NCI-H446 (cell line): ENCODE measurements around the gene SENP3.

ENCODE experiments used
- DNase-seq, 2 experiments: peaks; one replicate each; lab custom pipeline; 2025; lab: John Stamatoyannopoulos, UW

The SENP3 gene

GRCh38 chr17:7577327-7578199 is 15.8 kb downstream of the SENP3 start:
- DNase-seq = no peak

DNA sequence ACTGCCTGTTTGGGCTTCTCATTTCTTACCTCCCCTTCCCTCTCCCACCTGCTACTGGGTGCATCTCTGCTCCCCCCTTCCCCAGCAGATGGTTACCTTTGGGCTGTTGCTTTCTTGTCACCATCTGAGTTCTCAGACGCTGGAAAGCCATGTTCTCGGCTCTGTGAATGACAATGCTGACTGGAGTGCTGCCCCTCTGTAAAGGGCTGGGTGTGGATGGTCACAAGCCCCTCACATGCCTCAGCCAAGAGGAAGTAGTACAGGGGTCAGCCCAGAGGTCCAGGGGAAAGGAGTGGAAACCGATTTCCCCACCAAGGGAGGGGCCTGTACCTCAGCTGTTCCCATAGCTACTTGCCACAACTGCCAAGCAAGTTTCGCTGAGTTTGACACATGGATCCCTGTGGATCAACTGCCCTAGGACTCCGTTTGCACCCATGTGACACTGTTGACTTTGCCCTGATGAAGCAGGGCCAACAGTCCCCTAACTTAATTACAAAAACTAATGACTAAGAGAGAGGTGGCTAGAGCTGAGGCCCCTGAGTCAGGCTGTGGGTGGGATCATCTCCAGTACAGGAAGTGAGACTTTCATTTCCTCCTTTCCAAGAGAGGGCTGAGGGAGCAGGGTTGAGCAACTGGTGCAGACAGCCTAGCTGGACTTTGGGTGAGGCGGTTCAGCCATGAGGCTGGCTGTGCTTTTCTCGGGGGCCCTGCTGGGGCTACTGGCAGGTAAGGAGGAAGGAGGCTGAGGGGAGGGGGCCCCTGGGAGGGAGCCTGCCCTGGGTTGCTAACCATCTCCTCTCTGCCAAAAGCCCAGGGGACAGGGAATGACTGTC is 17.5 kb downstream of the SENP3 start, which contains the start of gene CD68:
Gene CD68, plus strand, starts transcription at position 638 of the 833 bp plus-strand sequence. Its CDS starts 40 bp downstream, at position 678.
- DNase-seq = peak in 1 of 2 experiments; percentile 39

DNA sequence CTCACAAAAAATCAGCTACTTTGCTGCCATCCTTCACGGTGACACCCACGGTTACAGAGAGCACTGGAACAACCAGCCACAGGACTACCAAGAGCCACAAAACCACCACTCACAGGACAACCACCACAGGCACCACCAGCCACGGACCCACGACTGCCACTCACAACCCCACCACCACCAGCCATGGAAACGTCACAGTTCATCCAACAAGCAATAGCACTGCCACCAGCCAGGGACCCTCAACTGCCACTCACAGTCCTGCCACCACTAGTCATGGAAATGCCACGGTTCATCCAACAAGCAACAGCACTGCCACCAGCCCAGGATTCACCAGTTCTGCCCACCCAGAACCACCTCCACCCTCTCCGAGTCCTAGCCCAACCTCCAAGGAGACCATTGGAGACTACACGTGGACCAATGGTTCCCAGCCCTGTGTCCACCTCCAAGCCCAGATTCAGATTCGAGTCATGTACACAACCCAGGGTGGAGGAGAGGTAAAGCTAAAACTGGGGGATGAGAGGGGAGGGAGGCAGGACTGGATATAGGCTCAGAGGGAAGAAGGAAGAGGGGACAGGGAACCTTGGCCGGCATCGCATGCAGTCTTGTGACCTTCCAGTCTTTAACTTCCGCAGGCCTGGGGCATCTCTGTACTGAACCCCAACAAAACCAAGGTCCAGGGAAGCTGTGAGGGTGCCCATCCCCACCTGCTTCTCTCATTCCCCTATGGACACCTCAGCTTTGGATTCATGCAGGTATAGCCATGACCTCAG is 18.3 kb downstream of the SENP3 start:
- DNase-seq = no peak

DNA sequence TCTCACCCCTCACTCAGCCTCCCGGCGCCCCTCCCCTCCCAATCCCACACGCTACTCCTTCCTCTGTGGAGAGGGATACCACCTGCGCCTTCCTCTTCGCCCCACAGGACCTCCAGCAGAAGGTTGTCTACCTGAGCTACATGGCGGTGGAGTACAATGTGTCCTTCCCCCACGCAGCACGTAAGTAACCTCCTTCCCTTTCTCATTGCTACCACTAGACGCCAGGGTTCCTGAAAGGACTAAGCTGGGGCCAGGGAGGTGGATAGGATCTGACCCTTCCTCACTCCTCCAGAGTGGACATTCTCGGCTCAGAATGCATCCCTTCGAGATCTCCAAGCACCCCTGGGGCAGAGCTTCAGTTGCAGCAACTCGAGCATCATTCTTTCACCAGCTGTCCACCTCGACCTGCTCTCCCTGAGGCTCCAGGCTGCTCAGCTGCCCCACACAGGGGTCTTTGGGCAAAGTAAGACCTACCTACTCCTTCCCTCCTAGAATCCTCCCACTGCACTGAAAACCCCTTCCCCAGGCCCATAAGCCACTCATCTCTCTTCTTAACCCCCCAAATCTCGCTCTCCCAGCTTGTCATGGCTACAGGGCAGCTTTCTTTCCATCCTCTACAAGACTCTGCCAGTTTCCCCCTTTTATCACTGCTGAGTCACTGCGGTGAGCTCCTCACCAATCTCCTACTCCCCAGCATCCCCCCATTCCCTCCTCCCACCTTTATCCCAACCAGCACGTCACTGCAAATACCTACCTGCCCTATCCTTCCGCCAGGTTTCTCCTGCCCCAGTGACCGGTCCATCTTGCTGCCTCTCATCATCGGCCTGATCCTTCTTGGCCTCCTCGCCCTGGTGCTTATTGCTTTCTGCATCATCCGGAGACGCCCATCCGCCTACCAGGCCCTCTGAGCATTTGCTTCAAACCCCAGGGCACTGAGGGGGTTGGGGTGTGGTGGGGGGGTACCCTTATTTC is 19.2 kb downstream of the SENP3 start:
- DNase-seq = no peak

- peak in 1 of 2 experiments; percentile 61 for DNase-seq
Measured at GRCh38 chr17:7582396-7583252, 20.9 kb downstream of the SENP3 start.

- DNase-seq = peak; percentile 96 to 98
Measured at GRCh38 chr17:7583253-7584109, 21.8 kb downstream of the SENP3 start, which contains the start of gene MPDU1. TSS of gene MPDU1 (plus strand) at chr17:7583852. CDS start at chr17:7583863, 11 bp downstream.

GRCh38 chr17:7586673-7587419 is 25.1 kb downstream of the SENP3 start:
- no peak for DNase-seq

DNA sequence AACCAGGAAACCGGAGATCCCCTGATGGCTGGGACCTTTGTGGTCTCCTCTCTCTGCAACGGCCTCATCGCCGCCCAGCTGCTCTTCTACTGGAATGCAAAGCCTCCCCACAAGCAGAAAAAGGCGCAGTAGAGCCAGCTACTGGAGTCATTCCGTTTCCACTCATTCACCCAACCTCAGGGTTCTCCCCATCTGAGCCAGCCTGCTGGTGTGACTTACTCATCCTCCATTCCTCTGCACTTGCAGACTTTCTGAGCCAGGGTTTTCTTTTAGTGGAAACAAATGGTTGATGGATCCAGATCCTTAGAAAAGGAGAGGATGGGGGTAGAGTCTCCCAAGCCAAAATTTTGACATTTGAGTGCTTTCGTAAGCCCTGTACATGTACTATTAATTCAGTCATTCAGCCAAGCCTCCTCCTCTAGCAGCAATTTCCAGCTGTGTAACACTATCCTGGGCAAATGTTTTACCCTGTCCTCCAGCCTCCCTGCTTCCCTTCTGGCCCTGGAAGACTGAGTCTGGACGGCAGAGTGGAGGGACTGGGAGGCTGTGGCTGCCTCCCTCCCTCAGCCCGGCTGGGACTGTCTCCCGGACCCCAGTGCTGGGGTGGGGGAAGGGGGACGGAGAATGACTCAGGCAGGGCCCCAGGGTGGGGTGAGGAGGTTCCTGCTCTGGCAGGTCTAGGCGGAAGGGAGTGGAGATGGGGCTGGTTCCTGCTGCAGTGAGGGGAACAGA is 25.9 kb downstream of the SENP3 start:
- DNase-seq = no peak

DNA sequence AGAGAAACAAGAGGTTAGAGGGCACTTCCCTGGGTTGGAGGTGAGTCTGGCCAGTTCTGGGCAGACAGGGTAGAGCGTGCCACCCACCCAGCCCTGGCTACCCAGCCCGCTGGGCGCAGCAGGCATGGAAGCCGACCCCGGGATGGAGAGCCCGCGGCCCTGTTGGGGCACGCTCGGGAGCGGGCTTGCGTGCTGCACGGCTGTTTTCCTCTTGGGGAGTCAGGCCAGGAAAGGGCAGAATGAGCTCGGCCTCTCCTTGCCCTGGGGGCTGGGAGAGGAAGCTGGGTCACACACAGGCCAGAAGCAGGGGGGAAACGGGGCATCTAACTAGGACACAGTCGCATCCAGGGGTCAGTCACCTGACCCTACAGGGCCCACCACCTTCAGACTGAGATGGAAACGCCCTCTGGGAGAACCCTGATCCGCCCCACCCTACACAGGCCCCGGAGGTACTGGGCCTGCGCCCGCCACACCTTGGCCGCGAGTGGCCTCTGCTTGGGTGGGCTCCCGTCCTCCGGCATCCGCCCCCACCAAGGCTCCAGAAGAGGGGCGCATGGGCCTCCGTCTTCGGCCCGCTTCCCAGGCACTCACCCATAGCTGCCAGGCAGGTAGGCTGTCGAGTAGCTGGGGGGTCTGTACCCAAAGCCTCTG is 27.0 kb downstream of the SENP3 start:
- no peak for DNase-seq

- no peak for DNase-seq
Measured at GRCh38 chr17:7589204-7589868, 27.6 kb downstream of the SENP3 start.

DNA sequence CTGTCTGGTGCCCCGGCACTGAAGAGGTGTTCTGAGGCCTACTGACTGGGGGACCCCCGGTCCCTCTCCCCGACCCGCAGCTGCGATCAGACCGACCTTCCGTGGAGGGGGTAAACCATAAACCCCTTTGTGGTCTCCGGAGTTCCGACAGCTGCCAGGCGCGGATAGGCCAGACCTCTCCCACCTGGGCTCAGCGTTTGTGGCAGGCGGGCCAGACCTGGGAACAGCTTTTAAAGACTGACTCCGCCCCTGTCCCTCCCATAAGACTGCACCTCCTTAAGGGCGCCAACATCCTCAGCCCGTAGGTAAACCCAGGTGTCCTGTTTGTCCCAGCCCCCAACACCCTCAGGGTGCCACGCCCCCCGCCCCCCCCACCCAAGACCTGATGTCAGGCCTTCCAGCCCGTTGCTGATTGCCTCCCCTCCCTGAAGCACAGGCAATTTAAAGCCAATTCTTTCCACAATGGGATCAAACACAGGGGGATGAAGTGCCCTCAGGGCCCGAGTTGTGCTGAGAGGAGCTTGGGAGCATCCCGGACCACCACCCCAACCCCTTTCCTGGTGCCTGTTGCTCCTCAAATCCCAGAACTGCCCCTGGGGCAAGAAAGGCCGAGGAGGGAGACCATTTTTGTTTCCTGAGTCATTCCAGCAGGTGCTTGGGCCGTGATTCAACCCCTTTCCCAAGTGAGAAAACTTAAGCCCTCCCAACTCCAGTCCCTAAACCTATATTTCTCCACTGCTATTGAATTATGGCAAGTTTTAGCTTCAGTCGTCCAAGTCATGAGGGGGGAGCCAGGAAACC is 28.4 kb downstream of the SENP3 start, which contains the start of gene SOX15:
Gene SOX15, minus strand, starts transcription at position 204 of the 801 bp plus-strand sequence. CDS start 418 bp downstream, outside the sequence.
- no peak for DNase-seq

DNA sequence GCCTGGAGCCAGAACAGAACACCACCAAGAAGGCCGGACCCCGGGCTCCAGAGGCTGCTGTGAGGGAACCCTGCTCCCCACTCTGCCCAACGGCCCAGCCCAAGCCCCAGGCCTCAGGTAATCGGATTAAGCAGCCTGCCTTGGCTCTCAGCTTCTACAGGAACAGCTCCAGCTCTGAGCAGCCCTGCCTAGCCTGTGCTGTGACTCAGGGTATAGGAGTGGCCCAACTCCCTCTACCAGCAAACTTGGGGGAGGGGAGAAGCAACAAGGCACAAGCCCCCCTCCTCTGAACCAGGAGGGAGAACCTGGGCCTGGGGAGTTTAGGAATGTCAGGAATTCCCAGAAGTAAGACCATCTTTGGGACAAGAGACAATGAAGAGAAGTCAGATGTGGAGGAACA is 29.0 kb downstream of the SENP3 start:
- DNase-seq = no peak

- DNase-seq = no peak
Measured at GRCh38 chr17:7591596-7591995, 29.9 kb downstream of the SENP3 start.

GRCh38 chr17:7592422-7593021 is 30.8 kb downstream of the SENP3 start:
- no peak for DNase-seq

GRCh38 chr17:7593296-7593695 is 31.6 kb downstream of the SENP3 start:
- DNase-seq = no peak
